Right lobe of liver (tissue), 6 donors: ENCODE measurements around the gene ATP8B2. TPM values are rescaled to one million over a fixed set of nuclear protein-coding genes. Genes with fewer than 3 reads are reported as not detected.
"Not testable (repeated sequence)": the region's sequence is repeated elsewhere in the genome, so short reads cannot be mapped to it uniquely, and the experiment has no call there.

Experiments used
- ATAC-seq, 4 donors: fragments of 200-7000 bp; cut with Tn5 transposase; one replicate each; pipeline ENCODE4 v1.9.1; 2020; ENCODE audit warnings: mild to moderate bottlenecking in 4 of 4, moderate library complexity in 4 of 4
- DNase-seq, 3 donors: peaks; one replicate each; pipeline ENCODE4 v3.0.0-alpha.2; 2020
- H3K27ac ChIP-seq, 3 donors: fragments of 200-600 bp; one replicate each; pipeline ENCODE4 v1.8.0; 2022
- H3K27me3 ChIP-seq, 2 donors: fragments of 200-600 bp; one replicate each; pipeline ENCODE4 v1.8.0; 2022
- H3K36me3 ChIP-seq, 4 donors: fragments of 200-600 bp; sonication (generic) in 1 of 4; one replicate each; pipeline versions ENCODE4 v1.5.1 to v1.8.0; 2017 to 2022; ENCODE audit warnings: control low read depth in 1 of 4
- H3K4me1 ChIP-seq, 4 donors: fragments of 200-600 bp; sonication (generic) in 1 of 4; one replicate each; pipeline versions ENCODE4 v1.5.1 to v1.8.0; 2017 to 2022; ENCODE audit warnings: control low read depth in 1 of 4
- H3K4me3 ChIP-seq, 3 donors: fragments of 200-600 bp; one replicate each; pipeline ENCODE4 v1.8.0; 2022
- H3K9me3 ChIP-seq, 4 donors: fragments of 200-600 bp; sonication (generic) in 1 of 4; one replicate each; pipeline versions ENCODE4 v1.5.1 to v1.8.0; 2017 to 2022; ENCODE audit warnings: control low read depth in 1 of 4
- CTCF ChIP-seq, 4 donors: fragments of 200-600 bp in 3 of 4; fragments of 450-650 bp in 1 of 4; IDR thresholded peaks; one replicate each; pipeline versions ENCODE4 v1.5.1 to v1.8.0; 2016 to 2022; ENCODE audit warnings: antibody characterized with exemption in 4 of 4, mild to moderate bottlenecking in 2 of 4
- POLR2A ChIP-seq: fragments of 450-650 bp; IDR thresholded peaks from one replicate; pipeline ENCODE4 v1.6.1; 2017; ENCODE audit warnings: antibody characterized with exemption, mild to moderate bottlenecking
- WGBS: methylation state at CpG from one replicate; pipeline ENCODE4 v1.1.6; 2018; ENCODE audit warnings: low coverage, low lambda C conversion rate; ENCODE audit not compliant: insufficient coverage; ENCODE audit errors: missing lambda C conversion rate; 5-methylcytosine and 5-hydroxymethylcytosine counted together
- intact Hi-C, 2 donors: fragments of 100-400 bp; cut with DNase I; formaldehyde crosslinking; loops; one replicate each; pipeline versions ENCODE4 v1.11.2 to v1.14.1; 2022
- total RNA-seq, 6 experiments: library from RNA; depleted of rRNA in 2 of 6; stranded (reverse); fragments of >200 nt in 2 of 6; fragmentation: NEBNext Ultra II Directional in 3 of 6; extraction: Animal tissue kit (Norgen Biotek cat#: 25700) in 3 of 6; gene quantifications; one replicate each; pipeline versions ENCODE4 v1.1.0 to v1.2.4, GENCODE V29; 2016 to 2023
- donor health status: DM: no; HTN: yes; CAD: no.
- donor health status: DM: no; HTN: no; CAD: no.
- donor health status: DM: no; HTN: no; CAD: no.
- donor health status: DM: no; HTN: yes; CAD: no.
- donor health status: DM: no; HTN: yes; CAD: no.

Gene ATP8B2
- total RNA-seq, 6 experiments from 2014 or later: 1.9 to 8.2 (median 3.2) TPM

GRCh38 chr1:154353966-154354365 is 28.6 kb downstream of the ATP8B2 start:
- intact Hi-C loops: no loop called here
- no peak for TF ChIP-seq CTCF (IDR thresholded peaks at IDR 0.05)
- TF ChIP-seq POLR2A: no peak
- no peak overlapping the region for H3K4me3 ChIP-seq
- WGBS: 97% methylated on average over 5 of the region's 5 CpGs
- H3K36me3 ChIP-seq: no peaks in the 10 kb centered on the region
- DNase-seq: no peak
- no peaks in the 10 kb centered on the region for H3K27me3 ChIP-seq
- ATAC-seq: no peak
- H3K27ac ChIP-seq: peak overlapping the region in 1 of 3 donors; percentile 59
- no peaks in the 10 kb centered on the region for H3K9me3 ChIP-seq
- H3K4me1 ChIP-seq: peaks cover 0 to 34% (median 10%) of the 10 kb centered on the region in 4 donors

- 87% methylated on average over 4 of the region's 8 CpGs for WGBS
Measured at GRCh38 chr1:154358519-154358918, 33.2 kb downstream of the ATP8B2 start.

GRCh38 chr1:154360288-154360687 is 35.0 kb downstream of the ATP8B2 start:
- H3K9me3 ChIP-seq: no peaks in the 10 kb centered on the region
- H3K27me3 ChIP-seq: no peaks in the 10 kb centered on the region
- H3K4me1 ChIP-seq: no peaks in the 10 kb centered on the region
- ATAC-seq (no peak), DNase-seq (no peak)
- TF ChIP-seq POLR2A: no peak
- no peak for TF ChIP-seq CTCF (IDR thresholded peaks at IDR 0.05)
- intact Hi-C loops: no loop called here
- no peak overlapping the region for H3K27ac ChIP-seq
- H3K36me3 ChIP-seq: no peaks in the 10 kb centered on the region
- H3K4me3 ChIP-seq: no peak overlapping the region

More at GRCh38 chr1:154358519-154358918, 33.2 kb downstream of the ATP8B2 start:
- Histone ChIP-seq H3K27me3 (no peaks in the 10 kb centered on the region), H3K4me1 (peaks cover 0 to 15% (median 1%) of the 10 kb centered on the region in 4 donors), H3K9me3 (no peaks in the 10 kb centered on the region), H3K36me3 (no peaks in the 10 kb centered on the region), H3K4me3 (no peak overlapping the region), H3K27ac (no peak overlapping the region)
- TF ChIP-seq CTCF (IDR thresholded peaks at IDR 0.05): no peak
- TF ChIP-seq POLR2A: no peak
- intact Hi-C loops: no loop called here
- ATAC-seq (no peak), DNase-seq (no peak)

GRCh38 chr1:154360881-154361280 is 35.6 kb downstream of the ATP8B2 start:
- H3K27me3 ChIP-seq, DNase-seq, H3K4me3 ChIP-seq, H3K36me3 ChIP-seq, H3K27ac ChIP-seq, ATAC-seq, intact Hi-C loops, H3K4me1 ChIP-seq, H3K9me3 ChIP-seq: not testable (repeated sequence)
- WGBS: 71% methylated on average over 2 of the region's 5 CpGs

GRCh38 chr1:154361357-154361756 is 36.0 kb downstream of the ATP8B2 start:
- DNase-seq (no peak), ATAC-seq (no peak)
- Histone ChIP-seq H3K4me1 (no peaks in the 10 kb centered on the region), H3K27ac (no peak overlapping the region), H3K27me3 (no peaks in the 10 kb centered on the region), H3K36me3 (no peaks in the 10 kb centered on the region), H3K9me3 (no peaks in the 10 kb centered on the region), H3K4me3 (no peak overlapping the region)
- no peak for TF ChIP-seq POLR2A
- no peak for TF ChIP-seq CTCF (IDR thresholded peaks at IDR 0.05)
- intact Hi-C loops: no loop called here
- WGBS: 78% methylated on average over 3 of the region's 3 CpGs
